GM21447 (cell line): Measurements from ENCODE around the gene RAB30.

Source experiments
- ATAC-seq: cut with Tn5 transposase; IDR thresholded peaks from one replicate; pipeline ENCODE4 v1.9.1; 2021; ENCODE audit not compliant: unreplicated experiment

RAB30 gene

GRCh38 chr11:83071567-83072349, at the start of gene RAB30:
Gene RAB30 (minus strand): TSS chr11:83071897. CDS start chr11:82997316, 74,581 bp downstream.
- ATAC-seq: peak; percentile 95

DNA sequence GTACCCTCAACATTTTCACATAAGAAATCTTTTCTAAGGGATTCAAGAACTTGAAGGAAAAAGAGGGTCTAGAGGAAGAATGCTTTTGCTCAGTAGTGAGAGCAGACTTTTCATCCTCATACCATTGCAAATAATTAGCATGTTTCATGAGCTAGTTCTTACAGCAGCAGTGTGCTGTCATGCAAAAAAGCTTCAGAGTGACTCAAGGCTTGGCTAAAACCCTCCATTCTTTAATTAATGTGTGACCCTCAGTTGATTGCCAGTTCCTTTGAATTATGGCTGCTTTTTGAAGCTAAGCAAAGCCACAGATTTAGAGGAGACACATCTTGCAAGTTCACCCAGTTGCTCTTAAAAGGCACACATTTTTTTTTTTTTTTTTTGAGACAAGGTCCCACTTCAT, 48.6 kb upstream of the RAB30 start:
- no peak for ATAC-seq

DNA sequence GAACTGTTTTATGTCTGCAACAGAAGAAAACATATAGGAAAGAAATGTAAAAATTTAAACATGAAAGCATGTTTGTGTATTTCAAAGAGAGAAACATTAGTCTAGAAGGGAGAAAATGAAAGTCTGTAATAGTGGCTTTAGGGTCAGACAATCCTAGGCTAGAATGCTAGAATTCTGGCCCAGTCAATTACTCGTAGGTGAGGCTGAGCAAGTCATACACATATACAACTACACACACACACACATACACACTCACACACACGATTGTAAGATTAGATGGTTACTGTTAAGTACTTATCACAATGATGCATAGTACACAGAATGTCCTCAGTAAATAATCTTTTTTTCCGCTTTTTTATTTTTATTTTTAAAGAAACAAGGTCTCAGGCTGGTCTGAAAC, 47.5 kb upstream of the RAB30 start:
- ATAC-seq: no peak

DNA sequence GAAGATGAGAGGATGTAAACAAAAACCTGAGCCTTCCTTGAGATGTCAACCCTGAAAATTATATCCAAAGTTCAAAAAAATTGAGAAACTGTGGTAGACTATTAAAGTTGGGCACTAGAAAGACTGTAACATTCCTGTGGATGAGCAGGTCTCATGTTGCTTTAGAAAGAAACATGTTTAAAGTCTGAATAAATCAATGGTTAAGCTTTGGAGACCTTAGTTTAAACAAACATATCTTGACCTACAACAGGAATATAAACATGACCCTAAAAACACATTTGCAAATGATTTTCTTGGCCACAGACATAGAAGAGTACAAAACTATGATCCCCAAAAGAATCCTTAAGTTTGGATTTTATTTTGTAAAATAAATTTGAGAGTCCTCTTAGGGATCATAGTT, 47.1 kb upstream of the RAB30 start:
- no peak for ATAC-seq

GRCh38 chr11:83116015-83116641, 44.4 kb upstream of the RAB30 start:
- no peak for ATAC-seq

DNA sequence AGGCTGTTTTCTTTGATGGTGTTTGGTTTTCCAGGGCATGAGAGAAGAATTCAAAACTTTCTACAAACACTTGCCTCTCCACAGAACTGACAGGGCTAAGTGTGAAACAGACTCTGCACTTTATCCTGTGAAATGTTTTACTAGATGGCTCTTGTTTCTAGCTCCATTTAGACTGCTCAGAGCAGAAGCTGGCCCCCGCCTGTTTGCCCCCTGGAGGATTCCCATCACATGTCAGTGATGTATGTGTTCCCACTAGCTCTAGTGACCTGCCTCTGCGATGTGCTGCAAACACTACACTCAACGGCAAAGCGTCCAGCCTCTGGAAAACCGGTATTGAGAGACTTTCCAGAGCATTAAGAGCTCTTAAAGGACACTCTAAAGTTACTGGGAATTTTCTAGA, 43.9 kb upstream of the RAB30 start:
- no peak for ATAC-seq

DNA sequence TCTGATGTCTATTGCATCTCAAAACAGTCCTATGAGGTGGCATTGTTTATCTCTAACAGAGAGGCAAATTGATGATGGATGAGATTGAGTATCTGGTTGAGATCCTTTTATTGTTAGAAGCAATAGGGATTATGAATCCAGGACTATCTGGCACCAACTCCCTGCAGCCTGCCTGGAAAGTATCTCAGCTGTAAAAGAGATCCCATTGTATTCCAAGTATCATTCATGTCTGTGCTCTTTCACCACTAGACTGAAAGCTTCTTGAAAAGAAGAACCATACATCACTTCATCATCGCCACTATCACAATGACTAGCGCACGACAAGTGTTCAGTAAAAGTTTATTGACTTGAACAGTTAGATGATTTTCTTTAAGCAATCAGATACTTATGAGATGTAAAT, 43.3 kb upstream of the RAB30 start:
- ATAC-seq: no peak

DNA sequence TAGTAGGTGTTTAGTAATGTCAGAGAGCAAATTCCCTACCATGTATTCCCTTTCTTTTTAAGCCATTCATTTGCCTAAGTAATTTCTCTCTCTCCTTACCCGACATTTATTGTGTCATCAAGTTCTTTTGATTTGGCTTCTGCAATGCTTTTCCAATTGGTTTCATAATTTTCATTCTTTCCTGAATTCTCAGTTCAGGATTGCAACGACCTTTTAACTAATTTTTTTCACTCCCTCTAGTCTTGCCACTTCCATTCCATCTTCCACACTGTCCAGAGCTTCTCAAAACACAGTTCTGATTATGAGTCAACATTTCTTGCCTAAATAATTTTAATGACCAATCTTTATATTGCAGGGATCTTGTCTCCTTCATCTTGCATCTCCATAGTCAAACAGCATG, 41.2 kb upstream of the RAB30 start:
- ATAC-seq: no peak

- no peak for ATAC-seq
Observed at GRCh38 chr11:83105168-83105567, 33.5 kb upstream of the RAB30 start.

DNA sequence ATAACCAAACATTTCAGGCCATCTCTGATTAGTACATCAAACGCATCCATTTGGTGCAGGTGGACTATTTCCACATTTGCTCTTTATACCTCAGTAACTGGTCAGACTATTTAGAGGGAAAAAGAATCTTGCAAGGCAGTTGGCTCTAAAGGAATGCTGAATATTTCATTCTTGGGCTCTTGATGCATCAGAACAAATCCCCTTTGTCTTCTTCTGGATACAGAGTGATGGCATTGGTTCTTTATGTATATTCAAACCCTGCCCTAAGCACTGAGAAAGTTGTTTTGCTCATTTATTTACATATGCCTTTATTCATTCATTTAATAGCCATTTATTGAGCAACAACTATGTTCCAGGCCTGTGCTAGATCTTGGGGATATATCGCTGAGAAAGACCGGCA, 31.1 kb upstream of the RAB30 start:
- ATAC-seq: no peak

GRCh38 chr11:83097429-83098075, 25.9 kb upstream of the RAB30 start:
- no peak for ATAC-seq

DNA sequence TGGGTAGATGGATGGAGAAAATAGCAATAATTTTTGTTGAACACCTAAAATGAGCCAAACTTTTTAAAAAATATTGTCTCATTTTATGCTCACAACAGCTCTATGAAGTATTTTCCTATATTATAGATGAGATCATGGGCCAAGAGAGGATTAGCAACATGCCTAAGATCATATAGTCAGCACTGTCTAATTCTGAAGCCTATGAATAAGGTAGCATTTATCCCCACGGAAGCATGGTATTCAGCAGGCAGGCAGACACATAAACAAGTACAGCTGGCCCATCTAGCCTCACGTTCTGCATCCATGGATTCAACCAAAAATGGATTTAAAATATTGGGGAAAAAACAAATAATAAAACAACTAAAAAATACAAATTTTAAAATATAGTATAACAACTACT, 21.9 kb upstream of the RAB30 start:
- ATAC-seq: no peak

DNA sequence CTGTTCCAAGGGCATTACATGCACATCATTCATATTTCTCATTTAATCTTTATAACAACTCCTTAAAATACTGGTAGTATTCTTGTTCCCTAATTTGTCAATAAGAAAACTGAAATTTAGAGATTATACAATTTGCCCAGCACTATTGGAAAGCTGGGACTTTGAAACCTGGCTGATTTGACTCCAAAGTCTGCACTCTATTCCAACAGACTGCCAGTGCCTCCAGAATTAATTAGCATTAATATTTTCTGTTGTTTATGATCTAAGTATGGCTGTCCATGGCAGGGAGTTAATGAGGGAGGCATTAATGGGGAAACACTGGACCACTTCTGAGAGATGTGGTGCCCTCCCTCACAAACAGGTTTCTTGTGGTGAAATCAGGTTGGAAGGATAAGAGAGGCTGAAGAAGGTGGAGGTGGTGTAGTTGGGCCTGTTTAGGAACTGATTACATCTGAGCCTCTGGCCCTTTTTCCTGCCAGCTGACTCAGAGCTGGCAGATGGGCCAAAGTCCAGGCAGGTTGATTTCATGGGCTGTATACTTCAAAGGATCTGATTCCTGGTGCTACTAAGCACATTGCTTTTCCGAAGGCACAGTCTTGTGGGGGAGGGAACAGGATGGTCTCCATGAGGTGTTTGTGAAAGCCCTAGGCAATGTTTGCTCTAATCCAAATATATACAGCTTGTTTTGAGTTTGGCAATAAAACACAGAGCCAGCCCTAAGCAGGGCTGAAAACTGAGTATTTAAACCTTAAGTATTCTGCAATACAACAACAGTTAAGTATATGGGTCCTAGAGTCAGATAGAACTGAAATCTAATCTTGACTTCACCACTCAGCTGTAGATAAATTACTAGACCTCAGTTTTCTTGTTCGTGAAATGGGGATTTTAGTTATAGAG, 21.0 kb upstream of the RAB30 start:
- ATAC-seq: no peak

GRCh38 chr11:83088965-83089364, 17.3 kb upstream of the RAB30 start:
- ATAC-seq: no peak

DNA sequence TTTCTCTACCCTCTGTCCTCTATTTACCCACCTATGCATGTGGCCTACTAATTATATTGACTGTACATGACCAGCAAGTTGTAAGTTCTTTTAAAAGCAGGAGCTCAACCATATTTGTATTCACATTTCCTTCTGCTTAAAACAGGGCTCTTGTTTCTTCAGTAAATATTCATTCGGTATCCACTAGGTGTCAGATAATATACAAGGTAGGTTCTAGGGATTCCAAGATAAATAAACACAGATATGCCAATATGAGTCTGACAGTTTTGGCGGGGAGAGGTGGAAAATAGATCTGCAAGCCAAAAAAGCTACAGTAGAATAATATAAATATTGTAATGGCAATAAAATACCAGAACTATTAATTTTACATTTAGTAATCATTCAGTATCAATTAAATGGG, 15.3 kb upstream of the RAB30 start:
- ATAC-seq: no peak

GRCh38 chr11:83079820-83080219, 8.1 kb upstream of the RAB30 start:
- no peak for ATAC-seq

GRCh38 chr11:83078269-83078668, 6.6 kb upstream of the RAB30 start:
- ATAC-seq: no peak

DNA sequence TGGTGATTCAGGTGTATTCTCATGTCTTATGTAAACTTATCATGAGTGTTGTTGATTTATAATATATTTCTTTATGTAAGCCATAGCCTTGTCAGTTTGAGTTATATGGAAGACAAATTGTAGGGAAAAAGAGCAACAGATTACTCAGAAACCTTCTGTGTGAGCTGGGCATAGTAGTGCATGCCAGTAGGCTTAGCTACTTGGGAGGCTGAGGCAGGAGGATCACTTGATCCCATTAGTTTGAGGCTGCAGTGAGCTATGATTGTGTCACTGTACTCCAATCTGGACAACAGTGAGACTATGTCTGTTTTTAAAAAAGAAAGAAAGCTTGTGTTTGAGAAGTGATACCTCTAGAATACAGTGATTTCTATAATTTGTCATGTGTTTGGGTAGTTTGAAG, 2.2 kb upstream of the RAB30 start:
- no peak for ATAC-seq

- no peak for ATAC-seq
Observed at GRCh38 chr11:83073258-83073657, 1.6 kb upstream of the RAB30 start.

DNA sequence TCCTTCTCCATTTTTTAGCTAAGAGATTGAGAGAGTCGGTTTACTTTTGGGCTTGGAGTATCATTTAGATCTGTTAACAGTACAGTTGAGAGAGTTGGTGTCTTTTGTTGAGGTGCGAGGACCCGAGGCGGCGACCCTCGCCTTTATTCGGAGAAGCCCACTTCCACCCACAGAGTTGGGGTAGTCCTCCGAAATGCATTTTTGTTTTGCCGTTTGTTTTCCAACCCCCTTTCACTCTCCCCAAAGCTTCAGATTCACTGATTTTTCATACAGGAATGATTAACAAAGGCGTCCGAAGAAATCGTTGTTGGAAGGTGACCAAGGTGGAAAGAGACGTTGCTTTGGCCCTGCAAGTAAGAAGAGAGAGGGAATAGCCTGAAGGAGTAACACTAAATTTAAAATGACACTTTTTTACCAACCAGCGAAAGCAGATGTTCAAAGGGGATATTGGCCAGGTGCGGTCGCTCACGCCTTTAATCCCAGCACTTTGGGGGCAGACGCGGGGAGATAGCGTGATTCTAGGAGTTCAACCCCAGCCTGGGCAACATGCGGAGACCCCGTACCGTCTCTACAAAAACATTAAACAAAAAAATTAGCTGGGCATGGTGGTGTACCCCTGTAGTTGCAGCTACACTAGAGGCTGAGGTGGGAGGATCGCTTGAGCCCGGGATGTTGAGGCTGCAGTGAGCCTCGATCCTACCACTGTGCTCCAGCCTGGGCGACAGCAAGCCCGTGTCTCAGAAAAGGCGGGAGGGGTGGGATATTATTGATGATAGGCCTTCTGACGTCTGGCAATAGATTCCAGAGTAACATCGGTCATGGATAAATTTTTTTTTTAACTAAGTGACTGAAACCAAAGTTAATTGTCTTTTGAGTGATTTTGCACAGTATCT, 899 bp upstream of the RAB30 start:
- ATAC-seq: no peak
